ENCODE measurements around the gene ADAMTSL2. TPM values are rescaled to one million over a fixed set of nuclear protein-coding genes. Genes with fewer than 3 reads are reported as not detected.
A peak's percentile ranks its signal among the peaks of the same experiment; 100 is the strongest.

Gene ADAMTSL2
- polyA plus RNA-seq, 1 of the 3 experiments (the other 2 are of a cell fraction) = 0.21 TPM

DNA sequence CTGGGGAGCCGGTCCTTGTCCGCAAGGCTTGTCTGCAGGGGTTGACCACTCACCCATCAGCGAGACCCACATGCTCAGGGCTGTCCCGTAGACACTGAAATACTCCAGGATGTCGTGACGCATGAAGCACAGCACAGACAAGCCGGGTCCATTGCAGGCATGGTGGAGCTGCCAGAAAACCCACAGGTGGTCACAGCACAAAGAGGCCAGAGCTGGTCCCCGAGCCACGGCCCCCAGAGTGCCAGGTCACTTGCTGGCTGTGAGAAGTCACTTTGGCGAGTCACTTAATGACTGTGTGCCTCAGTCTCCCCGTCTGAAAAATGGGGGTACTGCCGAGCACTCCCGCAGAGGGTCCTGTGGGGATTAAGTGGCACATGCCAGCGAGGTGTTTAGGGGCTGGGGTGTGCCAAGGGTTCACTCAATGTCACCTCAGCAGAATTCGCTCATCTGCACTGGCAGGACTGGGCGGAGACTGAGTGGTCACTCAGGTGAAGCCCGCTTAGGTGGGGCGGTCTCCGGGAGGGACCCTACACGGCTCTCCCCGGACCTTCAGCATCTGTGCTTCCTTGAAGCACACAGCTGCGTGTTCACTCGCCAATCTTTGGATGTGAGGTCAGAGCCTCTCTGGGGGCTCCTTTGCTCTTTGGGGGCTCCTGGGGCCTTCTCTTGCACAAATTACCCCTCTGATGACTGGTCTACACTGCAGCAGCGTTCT, 14.2 kb upstream of the ADAMTSL2 start:
- Histone ChIP-seq H3K27ac (ENCODE audit: low read depth in 2 of 2, low read length in 1 of 2) (peak overlapping the region in 1 of 2 experiments; percentile 86; a peak in 2 of 4 replicates), H3K4me3 (ENCODE audit: low read depth in 2 of 2, low read length in 1 of 2) (no peak overlapping the region), H3K9me3 (no peaks in the 10 kb centered on the region), H4K20me1 (ENCODE audit: insufficient read depth) (no peaks in the 10 kb centered on the region), H3K4me1 (ENCODE audit: control insufficient read depth in 1 of 2, insufficient read depth in 2 of 2, low read depth in 1 of 2, low read length in 1 of 2) (peaks cover 0 to 74% of the 10 kb centered on the region in 2 experiments; a peak in 1 of 4 replicates), H3K36me3 (replicated peaks in 1 of 2; ENCODE audit: control insufficient read depth in 1 of 2, insufficient read depth in 2 of 2, low read length in 1 of 2) (no peaks in the 10 kb centered on the region), H2AFZ (ENCODE audit: low read depth) (no peak overlapping the region), H3K4me2 (no peak overlapping the region), H3K79me2 (ENCODE audit: insufficient read depth) (no peaks in the 10 kb centered on the region), H3K27me3 (ENCODE audit: insufficient read depth) (no peaks in the 10 kb centered on the region), H3K9me2 (no peaks in the 10 kb centered on the region), H3K9ac (no peak overlapping the region), H3F3A (replicated peaks; ENCODE audit: insufficient read depth) (no peaks in the 10 kb centered on the region)
- no peak for TF ChIP-seq SMC3 (IDR thresholded peaks at IDR 0.05; ENCODE audit: low read depth, low read length)
- no peak for TF ChIP-seq GATA2 (CRISPR knock-in tag; IDR thresholded peaks at IDR 0.05)
- no peak for TF ChIP-seq ZBTB33 (IDR thresholded peaks at IDR 0.05; ENCODE audit: borderline replicate concordance, low read depth)
- no peak for TF ChIP-seq YY1 (IDR thresholded peaks at IDR 0.05; ENCODE audit: low read depth)
- TF ChIP-seq CHD2 (IDR thresholded peaks at IDR 0.05; ENCODE audit: low read length, partially characterized antibody) = no peak
- TF ChIP-seq TEAD4 (IDR thresholded peaks at IDR 0.05; ENCODE audit: borderline replicate concordance, insufficient read depth) = no peak
- no peak for TF ChIP-seq RCOR1 (IDR thresholded peaks at IDR 0.05; ENCODE audit: low read length)
- no peak for TF ChIP-seq FOXJ3 (CRISPR knock-in tag; IDR thresholded peaks at IDR 0.05)
- no peak for TF ChIP-seq POLR2AphosphoS5 (IDR thresholded peaks at IDR 0.05; ENCODE audit: low read depth, low read length)
- TF ChIP-seq EZH2phosphoT487 (IDR thresholded peaks at IDR 0.05; ENCODE audit: borderline replicate concordance, low read depth) = no peak
- TF ChIP-seq REST (IDR thresholded peaks at IDR 0.05; ENCODE audit: low read depth, low read length) = no peak
- TF ChIP-seq TAF1 (IDR thresholded peaks at IDR 0.05; ENCODE audit: borderline replicate concordance, low read depth, low read length) = no peak
- POLR2A ChIA-PET = interaction anchor here (1.7 kb wide), 1 partner anchor 15 kb away, joined by 4 read pairs; no protein-coding TSS in a partner anchor
- whole genome bisulfite sequencing (ENCODE audit: low lambda C conversion rate) = 53% methylated on average over 5 of the region's 24 CpGs
- CTCF ChIA-PET = interaction anchor here (1.0 kb wide), 1 partner anchor 203 kb away, joined by 4 read pairs; no protein-coding TSS in a partner anchor
- DNase-seq = no peak

Measured in SK-N-SH (cell line).